ENCODE results near the gene GRID2.

DNA sequence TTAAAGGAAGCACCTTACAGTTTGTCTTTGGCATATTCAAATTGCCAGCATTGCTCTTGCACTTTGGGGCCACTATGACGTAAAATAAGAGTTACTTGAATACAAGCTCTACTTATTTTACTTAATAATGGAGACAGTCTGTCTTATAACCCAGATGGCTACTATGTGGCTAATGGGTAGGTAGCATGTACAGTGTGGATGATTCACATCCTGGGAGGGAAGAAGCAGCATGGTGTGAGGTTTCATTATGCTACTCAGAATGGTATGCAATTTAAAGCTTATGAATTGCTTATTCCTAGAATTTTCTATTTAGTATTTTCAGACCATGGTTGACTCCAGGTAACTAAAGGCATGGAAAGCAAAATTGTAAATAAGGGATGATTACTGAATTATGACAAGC lies 763.0 kb downstream of the GRID2 start:
- TF ChIP-seq, protein P1, sequence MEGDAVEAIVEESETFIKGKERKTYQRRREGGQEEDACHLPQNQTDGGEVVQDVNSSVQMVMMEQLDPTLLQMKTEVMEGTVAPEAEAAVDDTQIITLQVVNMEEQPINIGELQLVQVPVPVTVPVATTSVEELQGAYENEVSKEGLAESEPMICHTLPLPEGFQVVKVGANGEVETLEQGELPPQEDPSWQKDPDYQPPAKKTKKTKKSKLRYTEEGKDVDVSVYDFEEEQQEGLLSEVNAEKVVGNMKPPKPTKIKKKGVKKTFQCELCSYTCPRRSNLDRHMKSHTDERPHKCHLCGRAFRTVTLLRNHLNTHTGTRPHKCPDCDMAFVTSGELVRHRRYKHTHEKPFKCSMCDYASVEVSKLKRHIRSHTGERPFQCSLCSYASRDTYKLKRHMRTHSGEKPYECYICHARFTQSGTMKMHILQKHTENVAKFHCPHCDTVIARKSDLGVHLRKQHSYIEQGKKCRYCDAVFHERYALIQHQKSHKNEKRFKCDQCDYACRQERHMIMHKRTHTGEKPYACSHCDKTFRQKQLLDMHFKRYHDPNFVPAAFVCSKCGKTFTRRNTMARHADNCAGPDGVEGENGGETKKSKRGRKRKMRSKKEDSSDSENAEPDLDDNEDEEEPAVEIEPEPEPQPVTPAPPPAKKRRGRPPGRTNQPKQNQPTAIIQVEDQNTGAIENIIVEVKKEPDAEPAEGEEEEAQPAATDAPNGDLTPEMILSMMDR (IDR thresholded peaks at IDR 0.05), result no peak
- no peak for TF ChIP-seq EP300 (IDR thresholded peaks at IDR 0.05)
- no peak for TF ChIP-seq POLR2A (IDR thresholded peaks at IDR 0.05)
- no peak for TF ChIP-seq POLR2AphosphoS5 (IDR thresholded peaks at IDR 0.05)

All from upper lobe of left lung (tissue), 4 donors.